Stimulated activated CD4-positive, alpha-beta T cell treated with anti-CD3 and anti-CD28 coated beads, TNF-alpha, amount 100 ng/mL, for 48 hours (primary cell): ENCODE results near the gene PCDHGB7.
A peak's percentile ranks its signal among the peaks of the same experiment; 100 is the strongest.
"Not testable (repeated sequence)": the region's sequence is repeated elsewhere in the genome, so short reads cannot be mapped to it uniquely, and the experiment has no call there.

ENCODE experiments used
- DNase-seq, 3 donors: peaks; one replicate each; pipeline ENCODE4 v3.0.0-alpha.2; 2020; ENCODE audit warnings: low read depth in 3 of 3

The PCDHGB7 gene

GRCh38 chr5:141417494-141418172 lies at the start of gene PCDHGB7:
Gene PCDHGB7, plus strand, starts transcription at chr5:141417677. Its CDS starts 183 bp downstream, at chr5:141417860.
- DNase-seq, result peak in 2 of 3 donors; percentile 19 to 50

- DNase-seq, result no peak
Observed at GRCh38 chr5:141369994-141370848, 47.3 kb upstream of the PCDHGB7 start, which contains the start of gene PCDHGB3. Gene PCDHGB3, plus strand, starts transcription at chr5:141370242. Its CDS starts 153 bp downstream, at chr5:141370395.

DNA sequence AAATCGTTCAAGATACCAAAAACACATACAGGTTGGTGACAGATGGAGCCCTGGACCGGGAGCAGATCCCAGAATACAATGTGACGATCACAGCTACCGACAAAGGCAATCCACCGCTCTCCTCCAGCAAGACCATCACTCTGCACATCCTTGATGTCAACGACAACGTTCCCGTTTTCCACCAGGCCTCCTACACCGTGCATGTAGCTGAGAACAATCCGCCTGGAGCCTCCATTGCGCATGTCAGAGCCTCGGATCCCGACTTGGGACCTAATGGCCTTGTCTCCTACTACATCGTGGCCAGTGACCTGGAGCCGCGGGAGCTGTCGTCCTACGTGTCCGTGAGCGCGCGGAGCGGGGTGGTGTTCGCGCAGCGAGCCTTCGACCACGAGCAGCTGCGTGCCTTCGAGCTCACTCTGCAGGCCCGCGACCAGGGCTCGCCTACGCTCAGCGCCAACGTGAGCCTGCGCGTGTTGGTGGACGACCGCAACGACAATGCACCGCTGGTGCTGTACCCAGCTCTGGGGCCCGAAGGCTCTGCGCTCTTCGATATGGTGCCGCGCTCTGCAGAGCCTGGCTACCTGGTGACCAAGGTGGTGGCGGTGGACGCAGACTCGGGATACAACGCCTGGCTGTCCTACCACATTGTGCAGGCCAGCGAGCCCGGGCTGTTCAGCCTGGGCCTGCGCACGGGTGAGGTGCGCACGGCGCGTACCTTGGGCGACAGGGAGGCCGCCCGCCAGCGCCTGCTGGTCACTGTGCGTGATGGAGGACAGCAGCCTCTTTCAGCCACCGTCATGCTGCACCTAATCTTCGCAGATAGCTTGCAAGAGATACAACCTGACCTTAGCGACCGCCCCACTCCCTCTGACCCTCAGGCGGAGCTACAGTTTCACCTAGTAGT lies 45.7 kb upstream of the PCDHGB7 start:
- DNase-seq, result no peak

DNA sequence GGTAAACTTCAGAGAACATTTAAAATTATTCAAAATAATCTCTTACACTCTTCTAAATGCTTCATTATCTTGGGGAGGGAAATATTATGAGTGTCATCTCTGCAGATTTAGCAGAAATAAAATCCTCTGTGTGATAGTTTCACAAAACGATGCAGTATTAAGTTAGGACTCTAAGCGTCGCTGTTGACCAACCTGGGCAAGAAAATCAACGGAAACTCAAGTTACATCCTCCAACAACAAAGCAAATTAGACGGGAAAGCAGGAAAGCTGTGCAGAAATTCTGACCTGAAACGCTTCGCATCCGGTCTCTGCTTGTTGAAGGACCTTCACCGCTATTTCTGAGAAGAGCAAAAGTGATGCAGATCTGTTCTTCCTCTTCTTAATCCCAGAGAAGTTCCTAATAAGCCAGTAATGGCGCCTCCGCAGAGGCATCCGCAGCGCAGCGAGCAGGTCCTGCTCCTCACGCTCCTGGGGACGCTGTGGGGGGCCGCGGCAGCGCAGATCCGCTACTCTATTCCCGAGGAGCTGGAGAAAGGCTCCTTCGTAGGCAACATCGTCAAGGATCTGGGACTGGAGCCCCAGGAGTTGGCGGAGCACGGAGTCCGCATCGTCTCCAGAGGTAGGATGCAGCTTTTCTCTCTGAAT lies 43.7 kb upstream of the PCDHGB7 start, which contains the start of gene PCDHGA6:
Gene PCDHGA6, plus strand, starts transcription at position 219 of the 645 bp plus-strand sequence. Its CDS starts 193 bp downstream, at position 412.
- no peak for DNase-seq

DNA sequence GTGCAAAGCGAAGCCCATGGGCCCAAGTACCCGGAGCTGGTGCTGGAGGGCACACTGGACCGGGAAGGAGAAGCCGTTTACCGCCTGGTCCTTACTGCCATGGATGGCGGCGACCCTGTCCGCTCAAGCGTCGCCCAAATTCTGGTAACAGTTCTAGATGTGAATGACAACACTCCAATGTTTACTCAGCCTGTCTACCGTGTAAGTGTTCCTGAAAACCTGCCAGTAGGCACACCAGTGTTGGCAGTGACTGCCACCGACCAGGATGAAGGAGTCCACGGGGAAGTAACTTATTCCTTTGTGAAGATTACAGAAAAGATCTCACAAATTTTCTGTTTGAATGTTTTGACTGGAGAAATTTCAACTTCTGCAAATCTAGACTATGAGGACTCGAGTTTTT lies 42.9 kb upstream of the PCDHGB7 start:
- DNase-seq, result no peak

GRCh38 chr5:141375444-141376155 lies 41.9 kb upstream of the PCDHGB7 start:
- not testable (repeated sequence) for DNase-seq

DNA sequence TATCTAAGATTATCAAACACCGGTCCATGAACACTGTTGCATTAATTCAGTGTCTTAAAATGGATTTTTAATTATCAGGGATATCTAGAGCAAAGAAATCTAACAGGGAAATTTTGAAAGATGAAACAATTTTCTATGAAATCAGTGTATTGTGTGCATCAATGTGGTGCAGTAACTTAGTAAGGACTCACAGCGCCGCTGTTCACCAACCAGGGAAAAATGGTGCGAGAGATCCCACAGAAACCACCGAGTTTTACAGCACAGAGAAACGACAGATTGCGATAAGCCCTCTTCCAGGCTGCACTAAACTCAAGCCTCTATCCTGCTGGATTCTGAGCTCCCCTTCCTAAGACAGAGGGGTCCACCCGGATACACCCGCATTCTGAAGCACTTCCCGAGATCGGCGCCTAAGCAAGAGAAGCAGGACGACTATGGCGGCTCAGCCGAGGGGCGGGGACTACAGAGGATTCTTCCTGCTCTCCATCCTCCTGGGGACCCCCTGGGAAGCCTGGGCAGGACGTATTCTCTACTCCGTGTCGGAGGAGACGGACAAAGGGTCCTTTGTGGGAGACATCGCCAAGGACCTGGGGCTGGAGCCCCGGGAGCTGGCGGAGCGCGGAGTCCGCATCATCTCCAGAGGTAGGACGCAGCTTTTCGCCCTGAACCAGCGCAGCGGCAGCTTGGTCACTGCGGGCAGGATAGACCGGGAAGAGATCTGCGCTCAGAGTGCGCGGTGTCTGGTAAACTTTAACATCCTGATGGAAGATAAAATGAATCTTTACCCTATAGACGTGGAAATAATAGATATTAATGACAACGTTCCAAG lies 34.8 kb upstream of the PCDHGB7 start, which contains the start of gene PCDHGA7:
Gene PCDHGA7, plus strand, starts transcription at position 274 of the 826 bp plus-strand sequence. Its CDS starts 158 bp downstream, at position 432.
- no peak for DNase-seq

DNA sequence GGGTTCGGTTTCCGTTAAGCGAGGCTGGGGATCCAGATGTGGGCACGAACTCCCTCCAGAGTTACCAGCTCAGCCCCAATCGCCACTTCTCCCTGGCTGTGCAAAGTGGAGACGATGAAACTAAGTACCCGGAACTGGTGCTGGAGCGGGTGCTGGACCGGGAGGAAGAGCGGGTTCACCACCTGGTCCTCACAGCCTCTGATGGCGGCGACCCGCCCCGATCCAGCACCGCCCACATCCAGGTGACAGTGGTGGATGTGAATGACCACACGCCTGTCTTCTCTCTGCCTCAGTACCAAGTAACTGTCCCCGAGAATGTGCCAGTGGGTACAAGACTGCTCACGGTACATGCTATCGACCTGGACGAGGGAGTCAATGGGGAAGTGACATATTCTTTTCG lies 34.1 kb upstream of the PCDHGB7 start:
- DNase-seq, result no peak

DNA sequence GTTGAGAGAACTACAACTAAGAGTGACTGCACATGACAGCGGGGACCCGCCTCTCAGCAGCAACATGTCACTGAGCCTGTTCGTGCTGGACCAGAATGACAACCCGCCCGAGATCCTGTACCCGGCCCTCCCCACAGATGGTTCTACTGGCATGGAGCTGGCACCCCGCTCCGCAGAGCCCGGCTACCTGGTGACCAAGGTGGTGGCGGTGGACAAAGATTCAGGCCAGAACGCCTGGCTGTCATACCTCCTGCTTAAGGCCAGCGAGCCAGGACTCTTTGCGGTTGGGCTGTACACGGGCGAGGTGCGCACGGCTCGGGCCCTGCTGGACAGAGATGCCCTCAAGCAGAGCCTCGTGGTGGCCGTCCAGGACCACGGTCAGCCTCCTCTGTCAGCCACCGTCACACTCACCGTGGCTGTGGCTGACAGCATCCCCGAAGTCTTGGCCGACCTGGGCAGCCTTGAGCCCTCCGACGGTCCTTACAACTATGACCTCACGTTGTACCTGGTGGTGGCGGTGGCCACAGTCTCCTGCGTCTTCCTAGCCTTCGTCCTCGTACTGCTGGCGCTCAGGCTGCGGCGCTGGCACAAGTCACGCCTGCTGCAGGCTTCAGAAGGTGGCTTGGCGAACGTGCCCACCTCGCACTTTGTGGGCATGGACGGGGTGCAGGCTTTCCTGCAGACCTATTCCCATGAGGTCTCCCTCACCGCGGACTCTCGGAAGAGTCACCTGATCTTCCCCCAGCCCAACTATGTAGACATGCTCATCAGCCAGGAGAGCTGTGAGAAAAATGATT lies 32.8 kb upstream of the PCDHGB7 start:
- no peak for DNase-seq

GRCh38 chr5:141387557-141388311 lies 29.7 kb upstream of the PCDHGB7 start, which contains the start of gene PCDHGB4:
Gene PCDHGB4, plus strand, starts transcription at chr5:141387698. Its CDS starts 187 bp downstream, at chr5:141387885.
- not testable (repeated sequence) for DNase-seq

- DNase-seq, result no peak
Observed at GRCh38 chr5:141388661-141389060, 28.8 kb upstream of the PCDHGB7 start.

- no peak for DNase-seq
Observed at GRCh38 chr5:141389153-141390042, 28.1 kb upstream of the PCDHGB7 start.

DNA sequence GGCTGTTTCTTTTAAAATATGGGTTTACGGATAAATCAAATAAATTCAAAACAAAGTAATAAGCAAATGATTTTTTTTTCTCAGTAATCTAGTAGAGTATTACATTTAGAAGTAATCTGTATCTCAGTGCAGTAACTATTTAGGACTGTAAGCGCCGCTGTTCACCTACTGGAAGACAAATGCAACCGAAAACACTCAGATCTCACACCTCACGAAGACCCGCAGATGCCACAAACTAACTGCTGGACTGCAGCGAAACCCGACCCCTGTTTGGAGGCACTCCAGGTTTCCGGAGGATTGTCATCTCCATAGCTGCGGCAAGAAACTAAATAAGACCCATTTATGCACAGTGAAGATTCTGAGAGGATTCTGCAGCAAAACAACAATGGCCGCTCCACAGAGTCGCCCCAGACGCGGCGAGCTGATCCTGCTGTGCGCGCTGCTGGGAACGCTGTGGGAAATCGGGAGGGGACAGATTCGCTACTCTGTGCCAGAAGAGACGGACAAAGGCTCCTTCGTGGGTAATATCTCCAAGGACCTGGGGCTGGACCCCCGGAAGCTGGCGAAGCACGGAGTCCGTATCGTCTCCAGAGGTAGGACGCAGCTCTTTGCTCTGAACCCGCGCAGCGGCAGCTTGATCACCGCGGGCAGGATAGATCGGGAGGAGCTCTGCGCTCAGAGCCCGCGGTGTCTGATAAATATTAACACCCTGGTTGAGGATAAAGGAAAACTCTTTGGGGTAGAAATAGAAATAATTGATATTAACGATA lies 24.9 kb upstream of the PCDHGB7 start, which contains the start of gene PCDHGA8:
Gene PCDHGA8, plus strand, starts transcription at position 205 of the 770 bp plus-strand sequence. Its CDS starts 181 bp downstream, at position 386.
- DNase-seq, result no peak

DNA sequence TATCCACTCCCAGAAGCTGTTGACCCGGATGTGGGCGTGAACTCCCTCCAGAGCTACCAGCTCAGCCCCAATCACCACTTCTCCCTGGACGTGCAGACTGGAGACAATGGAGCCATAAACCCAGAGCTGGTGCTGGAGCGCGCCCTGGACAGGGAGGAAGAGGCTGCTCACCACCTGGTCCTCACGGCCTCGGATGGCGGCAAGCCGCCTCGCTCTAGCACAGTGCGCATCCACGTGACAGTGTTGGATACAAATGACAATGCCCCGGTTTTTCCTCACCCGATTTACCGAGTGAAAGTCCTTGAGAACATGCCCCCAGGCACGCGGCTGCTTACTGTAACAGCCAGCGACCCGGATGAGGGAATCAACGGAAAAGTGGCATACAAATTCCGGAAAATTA lies 24.2 kb upstream of the PCDHGB7 start:
- no peak for DNase-seq

DNA sequence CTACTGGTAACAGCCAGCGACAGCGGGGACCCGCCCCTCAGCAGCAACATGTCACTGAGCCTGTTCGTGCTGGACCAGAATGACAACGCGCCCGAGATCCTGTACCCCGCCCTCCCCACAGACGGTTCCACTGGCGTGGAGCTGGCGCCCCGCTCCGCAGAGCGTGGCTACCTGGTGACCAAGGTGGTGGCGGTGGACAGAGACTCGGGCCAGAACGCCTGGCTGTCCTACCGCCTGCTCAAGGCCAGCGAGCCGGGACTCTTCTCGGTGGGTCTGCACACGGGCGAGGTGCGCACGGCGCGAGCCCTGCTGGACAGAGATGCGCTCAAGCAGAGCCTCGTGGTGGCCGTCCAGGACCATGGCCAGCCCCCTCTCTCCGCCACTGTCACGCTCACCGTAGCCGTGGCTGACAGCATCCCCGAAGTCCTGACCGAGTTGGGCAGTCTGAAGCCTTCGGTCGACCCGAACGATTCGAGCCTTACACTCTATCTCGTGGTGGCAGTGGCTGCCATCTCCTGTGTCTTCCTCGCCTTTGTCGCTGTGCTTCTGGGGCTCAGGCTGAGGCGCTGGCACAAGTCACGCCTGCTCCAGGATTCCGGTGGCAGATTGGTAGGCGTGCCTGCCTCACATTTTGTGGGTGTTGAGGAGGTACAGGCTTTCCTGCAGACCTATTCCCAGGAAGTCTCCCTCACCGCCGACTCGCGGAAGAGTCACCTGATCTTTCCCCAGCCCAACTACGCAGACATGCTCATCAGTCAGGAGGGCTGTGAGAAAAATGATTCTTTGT lies 22.9 kb upstream of the PCDHGB7 start:
- DNase-seq, result not testable (repeated sequence)
